Effector CD4-positive, alpha-beta T cell (primary cell): ENCODE results near the gene AURKB.
"Not testable (repeated sequence)": the region's sequence is repeated elsewhere in the genome, so short reads cannot be mapped to it uniquely, and the experiment has no call there.

Experiments used
- DNase-seq: peaks from one replicate; pipeline ENCODE4 v3.0.0-alpha.2; 2020
- total RNA-seq: gene quantifications from one replicate; lab custom pipeline; 2026; lab: John Stamatoyannopoulos, UW

Gene AURKB
- total RNA-seq, result 1.3 reads per million

DNA sequence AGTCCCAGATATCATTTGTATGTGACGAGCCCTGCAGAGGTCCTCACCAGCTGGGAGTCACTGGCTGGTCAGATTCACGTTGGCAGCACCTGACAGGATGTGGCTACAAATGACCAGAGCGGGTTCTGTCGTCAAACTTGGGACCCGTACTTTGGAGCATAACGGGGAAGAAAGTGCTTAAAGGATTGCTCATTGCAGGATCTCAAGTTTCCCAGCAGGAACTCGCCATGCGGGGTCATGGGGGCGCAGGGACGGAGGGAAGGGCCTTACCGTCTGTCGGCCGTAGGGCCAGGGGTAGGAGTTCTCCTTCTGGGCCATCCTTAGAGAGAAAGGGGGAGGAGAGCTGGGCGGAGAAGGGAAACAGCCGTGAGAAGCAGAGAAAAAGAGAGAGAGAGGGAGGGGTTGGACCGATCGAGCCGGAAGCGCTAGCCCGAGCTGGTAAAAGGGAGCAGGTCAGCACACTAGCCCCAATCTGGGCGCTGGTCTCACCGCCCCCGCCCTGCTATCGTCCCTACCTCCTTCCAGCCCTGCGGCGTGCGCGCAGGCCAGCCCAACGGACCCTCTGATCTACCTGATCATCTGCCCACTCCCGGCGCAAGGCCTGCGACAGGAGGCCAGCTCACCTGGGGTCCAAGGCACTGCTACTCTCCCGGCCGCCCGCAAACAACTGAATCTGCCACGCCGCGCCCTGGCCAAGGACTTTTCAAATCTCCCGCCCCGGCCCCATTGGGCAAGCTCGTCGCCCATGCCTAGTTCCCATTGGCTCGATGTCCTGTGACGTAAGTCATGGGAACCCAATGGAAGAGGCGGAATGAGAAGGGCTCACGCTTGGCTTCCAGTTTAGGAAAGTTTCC is at the start of gene AURKB:
Gene AURKB (minus strand): TSS at position 669 of the 854 bp plus-strand sequence. CDS start 351 bp downstream, at position 318.
- DNase-seq, result peak; percentile 96

DNA sequence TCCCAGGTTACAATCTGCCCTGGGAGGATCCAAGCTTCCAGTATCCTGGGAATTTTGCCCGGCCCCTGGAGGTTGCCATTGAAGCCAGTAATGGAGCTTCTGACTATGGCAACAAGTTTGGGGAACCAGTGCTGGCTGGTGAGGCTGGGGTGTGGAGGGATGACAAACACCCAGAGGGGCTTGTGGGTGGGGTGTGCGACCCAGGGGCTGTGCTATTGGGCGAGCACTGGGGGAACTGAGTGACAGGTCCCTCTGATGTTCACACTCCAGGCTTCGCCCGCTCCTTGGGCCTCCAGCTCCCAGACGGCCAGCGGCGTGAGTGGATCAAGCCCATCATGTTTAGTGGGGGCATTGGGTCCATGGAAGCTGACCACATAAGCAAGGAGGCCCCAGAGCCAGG is 47.4 kb upstream of the AURKB start:
- no peak for DNase-seq

DNA sequence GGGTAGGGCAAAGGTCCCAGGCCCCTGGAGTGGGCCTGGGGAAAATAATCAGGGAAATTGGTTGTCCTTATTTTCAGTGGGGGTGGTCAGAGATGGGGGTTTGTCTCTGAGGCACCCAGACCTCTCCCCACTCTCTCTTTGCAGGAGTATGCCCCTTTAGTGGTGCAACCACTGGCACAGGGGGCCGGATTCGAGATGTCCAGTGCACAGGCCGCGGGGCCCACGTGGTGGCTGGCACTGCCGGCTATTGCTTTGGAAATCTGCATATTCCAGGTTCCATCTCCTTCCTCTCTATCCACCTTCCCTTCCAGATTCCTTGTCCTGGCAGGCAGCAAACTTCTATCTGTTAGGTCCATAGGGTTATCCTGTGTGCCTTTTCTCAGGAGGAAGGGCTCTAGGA is 46.3 kb upstream of the AURKB start:
- no peak for DNase-seq

DNA sequence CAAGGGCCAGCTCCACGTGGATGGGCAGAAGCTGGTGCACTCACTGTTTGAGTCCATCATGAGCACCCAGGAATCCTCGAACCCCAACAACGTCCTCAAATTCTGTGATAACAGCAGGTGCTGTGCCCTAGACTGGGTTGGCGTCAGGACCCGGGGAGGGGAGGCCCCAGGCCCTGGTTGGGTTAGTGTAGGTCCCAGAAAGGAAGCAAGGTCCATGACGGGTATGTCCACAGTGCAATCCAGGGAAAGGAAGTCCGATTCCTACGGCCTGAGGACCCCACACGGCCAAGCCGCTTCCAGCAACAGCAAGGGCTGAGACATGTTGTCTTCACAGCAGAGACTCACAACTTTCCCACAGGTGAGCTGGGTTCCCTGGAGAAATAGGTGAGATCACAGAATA is 45.9 kb upstream of the AURKB start:
- no peak for DNase-seq

DNA sequence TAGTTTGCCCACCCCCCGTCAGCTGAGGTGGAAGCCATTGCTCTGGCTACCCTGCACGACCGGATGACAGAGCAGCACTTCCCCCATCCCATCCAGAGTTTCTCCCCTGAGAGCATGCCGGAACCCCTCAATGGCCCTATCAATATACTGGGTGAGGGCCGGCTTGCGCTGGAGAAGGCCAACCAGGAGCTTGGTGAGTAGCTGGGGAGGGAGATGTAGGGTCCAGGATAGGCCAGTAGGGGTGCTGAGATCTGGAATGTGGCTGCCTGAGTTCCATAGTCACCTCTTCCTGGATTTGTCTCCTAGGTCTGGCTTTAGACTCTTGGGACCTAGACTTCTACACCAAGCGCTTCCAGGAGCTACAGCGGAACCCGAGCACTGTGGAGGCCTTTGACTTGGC is 45.1 kb upstream of the AURKB start:
- no peak for DNase-seq

DNA sequence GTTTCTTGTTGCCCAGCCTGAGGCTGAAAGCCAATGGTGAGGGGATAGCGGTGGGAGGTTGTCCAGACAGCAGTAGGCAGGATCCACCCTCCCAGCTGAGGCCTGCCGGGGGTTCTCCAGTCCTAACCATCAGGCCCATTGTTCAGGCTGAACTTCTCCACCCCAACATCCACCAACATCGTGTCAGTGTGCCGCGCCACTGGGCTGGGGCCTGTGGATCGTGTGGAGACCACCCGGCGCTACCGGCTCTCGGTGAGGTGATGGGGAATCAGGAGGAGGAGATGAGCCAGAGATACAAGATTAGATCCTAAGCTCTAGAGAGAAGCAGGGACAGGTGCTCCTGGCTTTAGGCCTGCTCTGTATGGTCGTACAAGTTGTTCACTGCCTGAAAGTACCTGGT is 44.5 kb upstream of the AURKB start:
- DNase-seq, result no peak

DNA sequence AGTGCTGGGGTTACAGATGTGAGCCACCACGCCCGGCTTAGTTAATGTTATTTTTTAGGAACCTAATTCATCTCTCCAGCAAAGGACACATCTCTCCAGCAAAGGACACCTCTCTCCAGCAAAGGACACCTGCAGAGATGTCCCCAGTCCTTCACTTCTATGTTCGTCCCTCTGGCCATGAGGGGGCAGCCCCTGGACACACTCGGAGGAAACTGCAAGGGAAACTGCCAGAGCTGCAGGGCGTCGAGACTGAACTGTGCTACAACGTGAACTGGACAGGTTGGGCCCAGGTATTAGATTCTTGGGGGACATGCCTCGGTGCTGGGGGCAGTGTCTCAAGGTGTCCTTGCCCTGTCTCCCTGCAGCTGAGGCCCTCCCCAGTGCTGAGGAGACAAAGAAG is 43.4 kb upstream of the AURKB start:
- no peak for DNase-seq

DNA sequence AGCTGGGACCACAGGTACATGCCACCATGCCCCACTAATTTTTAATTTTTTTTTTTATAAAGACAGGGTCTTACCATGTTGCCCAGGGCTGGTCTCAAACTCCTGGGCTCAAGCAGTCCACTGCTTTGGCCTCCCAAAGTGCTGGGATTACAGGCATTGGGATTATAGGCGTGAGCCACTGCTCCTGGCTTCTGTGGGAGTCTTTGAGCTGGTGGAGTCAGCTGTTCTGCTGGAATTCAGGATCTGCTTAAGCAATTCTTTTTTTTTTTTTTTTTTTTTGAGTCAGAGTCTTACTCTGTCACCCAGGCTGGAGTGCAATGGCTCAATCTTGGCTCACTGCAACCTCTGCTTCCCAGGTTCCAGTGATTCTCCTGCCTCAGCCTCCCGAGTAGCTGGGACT is 41.0 kb upstream of the AURKB start:
- not testable (repeated sequence) for DNase-seq

DNA sequence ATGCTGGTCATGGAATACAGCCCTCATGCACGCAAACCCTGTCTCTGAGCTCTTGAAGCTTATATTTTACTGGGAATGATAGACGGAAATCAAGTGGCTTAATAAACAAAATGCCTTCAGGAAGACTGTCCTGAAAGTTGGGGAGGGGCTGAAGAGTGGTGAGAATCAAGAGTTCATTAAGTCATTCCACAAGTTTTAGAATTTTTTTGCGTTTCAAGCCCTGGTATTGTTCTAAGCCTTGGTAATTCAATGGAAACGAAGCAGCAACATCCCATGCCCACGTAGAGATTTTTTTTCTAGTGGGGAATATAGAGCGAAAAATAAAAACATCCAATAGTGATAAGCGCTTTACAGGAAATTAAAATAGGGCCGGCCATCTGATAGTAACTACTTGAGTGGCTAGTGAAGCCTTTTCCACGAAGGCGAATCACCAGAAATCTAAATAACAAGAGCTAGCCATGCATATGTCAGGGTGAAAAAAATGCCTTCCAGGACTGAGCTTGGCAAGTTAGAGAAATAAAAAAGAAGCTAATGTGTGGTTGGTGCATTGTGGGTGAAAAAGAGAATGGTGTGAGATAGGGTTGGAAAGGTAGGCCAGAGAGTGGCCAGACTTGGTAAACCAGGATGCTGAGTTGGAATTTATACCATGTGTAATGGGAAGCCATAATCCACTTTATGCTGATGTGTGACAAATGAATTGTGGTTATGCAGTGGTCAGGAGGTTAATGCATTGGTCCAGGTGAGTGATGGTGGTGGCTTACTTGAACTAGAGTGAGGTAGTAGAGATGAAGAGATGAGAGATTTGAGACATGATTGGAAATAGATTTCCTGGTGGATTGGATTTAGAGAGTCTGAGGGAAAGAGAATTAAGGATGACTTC is 39.5 kb upstream of the AURKB start:
- no peak for DNase-seq

DNA sequence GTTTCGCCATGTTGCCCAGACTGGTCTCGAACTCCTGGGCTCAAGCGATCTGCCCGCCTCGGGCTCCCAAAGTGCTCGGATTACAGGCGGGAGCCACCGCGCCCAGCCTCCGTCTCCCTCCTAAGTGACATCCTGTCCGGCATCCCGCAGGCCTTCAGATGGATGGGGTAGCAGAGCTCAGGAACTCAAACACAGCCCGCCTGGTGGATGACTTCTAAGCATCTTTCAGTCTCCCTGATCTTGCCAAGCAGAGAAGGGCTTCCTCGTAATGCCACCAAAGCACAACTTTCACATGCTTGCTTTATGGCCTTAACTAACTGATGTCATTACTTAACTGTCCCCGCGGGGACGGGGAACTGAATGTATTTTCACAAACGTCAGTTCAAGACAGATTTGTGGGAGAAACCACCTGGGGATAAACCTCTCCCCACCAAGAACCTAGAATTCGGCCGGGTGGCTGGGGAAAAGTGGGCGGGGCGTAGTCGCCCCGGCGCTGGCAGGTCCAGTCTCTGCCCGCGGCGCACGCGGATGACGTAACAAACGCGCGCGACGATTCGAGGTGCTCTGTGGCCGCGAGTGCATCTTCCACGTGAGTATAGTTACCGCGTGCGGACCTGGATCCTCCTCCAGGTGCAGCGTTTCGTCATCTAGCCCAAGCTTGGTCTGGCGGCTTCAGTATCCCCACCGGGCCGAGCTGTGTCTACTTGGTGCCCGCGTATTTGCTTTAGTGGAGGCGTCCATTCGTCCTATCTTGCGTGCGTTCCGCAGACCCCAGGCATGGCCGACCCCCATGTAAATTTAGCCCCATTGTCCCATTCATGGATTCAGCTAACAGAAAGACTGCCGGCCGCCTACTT is 38.6 kb upstream of the AURKB start, which contains the start of gene PFAS:
Gene PFAS (plus strand): TSS at position 539 of the 857 bp plus-strand sequence. CDS start 4,649 bp downstream, outside the sequence.
- peak; percentile 95 for DNase-seq

DNA sequence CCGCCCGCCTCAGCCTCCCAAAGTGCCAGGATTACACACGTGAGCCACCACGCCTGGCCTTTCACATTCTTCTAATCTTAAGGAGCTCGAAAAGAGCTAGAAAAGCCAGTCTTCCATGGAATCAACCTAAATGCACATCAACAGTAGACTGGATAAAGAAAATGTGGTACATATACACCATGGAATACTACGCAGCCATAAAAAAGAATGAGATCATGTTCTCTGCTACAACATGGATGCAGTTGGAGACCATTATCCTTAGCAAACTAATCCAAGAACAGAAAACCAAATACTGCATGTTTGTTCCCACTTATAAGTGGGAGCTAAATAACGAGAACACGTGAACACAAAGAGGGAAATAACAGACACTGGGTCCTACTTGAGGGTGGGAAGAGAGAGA is 34.4 kb upstream of the AURKB start:
- DNase-seq, result no peak

DNA sequence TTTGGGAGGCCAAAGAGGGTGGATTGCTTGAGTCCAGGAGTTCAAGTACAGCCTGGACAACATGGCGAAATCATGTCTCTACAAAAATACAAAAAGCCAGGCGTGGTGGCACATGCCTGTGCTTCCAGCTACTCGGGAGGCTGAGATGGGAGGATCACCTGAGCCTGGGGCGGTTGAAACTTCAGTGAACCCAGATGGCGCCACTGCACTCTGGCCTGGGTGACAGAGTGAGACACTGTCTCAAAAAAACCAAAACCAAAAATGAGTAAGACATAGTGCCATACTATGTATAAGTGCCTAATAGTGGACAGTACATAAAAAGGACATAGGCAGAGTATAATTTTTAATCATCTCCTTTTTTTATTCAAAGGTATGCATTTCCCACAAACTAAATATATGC is 33.5 kb upstream of the AURKB start:
- DNase-seq, result peak; percentile 15

DNA sequence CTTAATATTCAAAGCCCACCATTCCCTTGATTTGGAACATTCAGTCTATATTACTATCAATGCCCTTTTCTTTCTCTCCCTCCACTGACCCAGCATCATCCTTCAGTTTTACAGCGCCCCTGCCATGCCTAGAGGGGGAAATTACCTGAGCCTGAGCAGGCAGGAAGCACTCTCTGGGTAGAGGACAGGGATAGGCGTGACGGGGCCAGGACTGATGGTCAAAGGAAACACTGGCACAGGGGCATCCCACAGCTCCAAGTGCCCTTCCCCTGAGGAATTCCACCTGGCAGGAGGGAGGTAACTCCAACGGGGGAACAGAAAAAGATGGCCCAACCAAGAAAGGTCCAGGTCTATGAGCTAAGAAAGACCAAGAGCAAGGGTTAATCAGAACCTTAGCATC is 27.5 kb upstream of the AURKB start:
- DNase-seq, result no peak

DNA sequence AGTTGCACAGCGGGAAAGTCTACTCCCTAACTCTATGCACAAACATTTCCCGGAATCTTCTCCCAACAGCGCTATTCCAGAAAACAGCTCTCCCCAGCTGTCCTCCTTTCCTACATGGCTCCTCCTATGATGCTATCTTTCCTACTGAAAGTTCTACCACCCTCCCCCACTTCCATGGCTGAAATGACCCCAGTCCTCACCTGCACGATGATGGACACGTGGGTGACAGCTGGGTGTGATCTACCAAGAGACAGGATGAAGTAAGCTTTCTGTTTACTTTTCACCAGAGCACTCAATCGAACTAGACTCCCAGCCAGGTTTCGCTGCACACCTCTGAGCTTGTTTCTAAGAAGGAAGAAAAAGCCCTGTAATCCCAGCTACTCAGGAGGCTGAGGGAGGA is 26.8 kb upstream of the AURKB start:
- no peak for DNase-seq

DNA sequence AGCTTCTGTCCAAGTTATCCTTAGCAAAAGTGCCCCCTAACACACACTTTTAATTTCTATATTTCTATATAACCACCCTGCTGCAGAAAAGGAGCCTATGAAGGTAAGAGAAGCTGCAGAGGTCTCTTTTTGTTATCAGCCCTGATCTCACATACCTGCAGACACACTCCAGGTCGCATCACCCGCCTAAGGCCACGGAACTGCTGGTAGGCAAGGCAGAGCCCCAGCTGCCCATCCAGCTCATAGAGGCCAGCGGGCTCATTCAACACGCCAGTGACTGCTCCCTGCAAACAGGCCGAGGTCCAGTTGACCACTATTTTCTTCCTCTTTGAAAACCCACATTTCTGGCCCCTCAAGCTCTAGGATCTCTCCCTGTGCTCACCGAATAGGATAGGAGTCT is 25.3 kb upstream of the AURKB start:
- DNase-seq, result no peak

DNA sequence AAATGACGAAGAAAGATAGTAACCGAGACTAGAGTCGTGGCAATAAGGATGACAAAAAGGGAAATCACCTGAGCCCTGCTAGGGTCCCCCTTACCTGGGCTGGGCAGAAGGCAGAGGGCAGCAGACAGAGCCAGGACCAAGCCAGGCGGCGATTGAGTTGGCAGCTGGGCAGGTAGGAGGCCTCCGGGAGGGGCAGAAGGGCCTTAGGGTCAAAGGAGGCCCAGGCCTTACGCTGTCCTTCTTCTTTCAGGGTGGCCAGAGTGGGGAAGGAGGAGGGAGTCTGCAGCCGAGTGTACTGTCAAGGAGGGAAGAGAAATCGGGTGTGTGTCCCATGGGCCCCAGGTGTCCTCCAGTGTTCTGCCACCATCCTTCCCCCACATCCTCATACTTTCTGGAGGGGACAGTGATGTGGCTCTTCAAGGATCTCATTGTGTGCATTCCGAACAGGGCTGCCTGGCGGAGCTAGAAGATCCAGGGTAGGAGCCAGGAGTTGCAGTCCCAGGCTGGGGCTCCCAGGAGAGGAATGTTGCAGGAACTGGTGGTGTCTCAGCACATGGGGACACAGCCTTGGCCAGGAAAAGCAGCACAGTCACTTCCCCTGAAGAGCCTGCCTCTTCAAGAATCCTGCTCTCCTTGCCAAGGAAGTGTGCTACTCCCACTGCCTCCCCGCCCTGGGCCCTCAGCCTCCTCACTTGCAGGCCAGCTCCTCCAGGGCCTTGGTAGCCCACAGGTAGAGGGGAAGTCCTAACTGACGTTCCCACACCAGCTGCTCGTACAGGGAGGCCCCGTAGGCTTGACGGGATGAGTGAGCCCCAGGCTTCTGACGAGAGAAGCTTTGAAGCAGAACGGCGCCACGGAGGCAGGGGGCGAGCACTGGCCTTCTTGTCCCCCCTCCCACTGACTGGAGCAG is 24.2 kb upstream of the AURKB start:
- DNase-seq, result no peak

DNA sequence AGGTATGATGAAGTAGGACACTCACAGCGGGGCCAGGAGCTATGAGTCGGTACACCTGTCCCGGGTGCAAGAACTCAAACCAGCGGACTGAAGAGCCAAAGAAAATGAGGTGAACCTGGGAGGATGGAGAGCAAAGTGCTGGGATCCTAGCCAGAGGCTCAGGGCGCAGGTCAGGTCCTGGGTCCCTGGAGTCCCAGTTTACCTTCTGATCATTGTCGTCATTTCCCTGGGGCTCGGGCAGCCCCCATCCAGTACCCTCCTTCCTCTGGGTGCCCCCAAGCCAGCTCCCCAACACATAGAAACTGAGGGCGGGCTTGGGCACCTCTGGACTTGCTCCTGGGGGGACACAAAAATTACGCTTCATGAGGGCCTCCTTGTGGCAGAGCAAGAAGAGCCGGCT is 21.3 kb upstream of the AURKB start:
- DNase-seq, result no peak

DNA sequence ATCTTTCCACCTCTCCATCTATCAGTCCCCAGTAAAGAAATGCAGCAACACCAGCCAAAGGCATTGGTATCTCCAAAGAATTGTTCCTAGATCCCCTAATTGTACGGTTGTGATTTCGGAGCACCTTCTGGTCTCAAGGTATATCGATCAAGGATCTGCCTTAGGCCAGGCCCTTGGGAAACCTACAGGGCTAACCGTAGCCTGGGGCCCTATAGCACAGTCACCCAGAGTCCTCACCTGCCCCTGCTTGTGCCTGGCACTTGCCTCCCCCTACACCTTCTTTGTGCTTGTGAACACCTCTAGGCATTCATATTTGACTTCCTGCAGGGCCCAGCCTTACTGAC is 16.8 kb upstream of the AURKB start:
- DNase-seq, result no peak

DNA sequence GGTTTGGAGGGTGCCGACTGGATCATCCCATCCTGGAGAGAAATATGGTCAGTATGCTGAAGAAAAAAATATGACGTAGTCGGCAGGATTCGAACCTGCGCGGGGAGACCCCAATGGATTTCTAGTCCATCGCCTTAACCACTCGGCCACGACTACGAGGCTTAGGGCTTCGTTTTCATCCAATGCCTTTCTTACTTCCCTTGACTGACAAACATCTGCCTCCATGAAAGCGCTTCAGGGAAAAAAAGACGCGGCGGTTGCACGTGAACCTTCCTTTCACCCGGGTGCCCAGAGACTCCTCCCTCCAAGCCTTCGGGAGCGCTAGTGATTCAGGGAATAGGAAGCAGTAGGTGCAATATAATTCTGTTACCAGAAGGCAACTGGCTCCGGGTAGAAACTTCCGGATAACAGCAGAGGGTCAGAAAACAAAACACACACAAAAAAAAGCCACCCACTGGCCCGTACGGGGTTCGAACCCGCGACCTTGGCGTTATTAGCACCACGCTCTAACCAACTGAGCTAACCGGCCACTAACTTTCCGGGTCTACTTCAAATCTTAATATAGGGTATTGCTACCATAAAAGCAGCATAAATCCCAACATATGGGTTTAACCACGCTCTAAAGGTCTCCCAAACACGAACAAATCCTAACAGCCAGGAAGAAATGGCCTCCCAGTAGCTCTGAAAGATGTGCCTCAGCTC is 16.3 kb upstream of the AURKB start:
- no peak for DNase-seq

DNA sequence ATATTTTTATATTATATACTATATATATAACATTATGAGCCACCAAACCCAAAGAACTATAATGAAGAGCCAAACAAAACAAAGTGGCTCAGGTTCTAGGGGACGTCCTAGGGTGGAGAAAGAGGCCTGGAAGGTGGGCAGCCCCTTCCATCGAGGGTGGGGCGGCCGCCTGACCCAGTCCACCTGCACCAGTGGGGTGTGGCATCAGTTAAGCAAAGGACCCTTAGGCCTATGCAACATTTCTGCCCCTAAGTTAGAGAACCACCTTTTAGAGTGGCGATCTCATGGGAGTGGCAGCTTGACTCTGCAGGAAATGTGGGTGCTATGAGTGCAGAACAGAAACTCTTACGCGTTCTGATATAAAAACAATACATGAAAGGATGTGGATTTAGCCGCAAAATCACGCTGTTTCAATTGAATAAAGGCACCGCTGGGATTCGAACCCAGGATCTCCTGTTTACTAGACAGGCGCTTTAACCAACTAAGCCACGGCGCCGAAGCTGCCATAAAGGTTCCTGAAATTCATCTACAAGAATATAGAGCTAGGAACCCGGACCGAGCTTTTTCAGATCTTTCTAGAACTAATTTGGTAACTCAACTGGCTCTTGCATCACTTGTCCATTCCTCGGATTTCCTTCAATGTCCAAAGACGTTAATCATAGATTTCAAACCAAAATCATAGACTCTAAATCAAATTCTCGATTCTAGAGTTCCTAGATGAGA is 15.6 kb upstream of the AURKB start:
- peak; percentile 49 for DNase-seq
